SU-DHL-6 (cell line): Measurements from ENCODE around the gene GPC3.

Experiments
- H2AFZ ChIP-seq: fragments of 200-600 bp; sonication (generic); 2 replicates; pipeline ENCODE4 v1.6.1; 2014; ENCODE audit warnings: low read depth, mild to moderate bottlenecking, moderate library complexity, mixed read lengths, antibody characterized with exemption, low read length; ENCODE audit not compliant: severe bottlenecking
- H3F3A ChIP-seq: fragments of 200-600 bp; shearing (Covaris generic); 2 replicates; pipeline ENCODE4 v1.6.0; 2016; ENCODE audit warnings: antibody characterized with exemption, mild to moderate bottlenecking; ENCODE audit not compliant: insufficient read depth
- H3K27ac ChIP-seq: fragments of 200-600 bp; sonication (generic); 2 replicates; pipeline ENCODE4 v1.5.1; 2016; ENCODE audit warnings: low read depth, mild to moderate bottlenecking, low read length, moderate library complexity, mixed read lengths
- H3K27me3 ChIP-seq: fragments of 200-600 bp; sonication (generic), shearing (Covaris generic); 2 replicates; pipeline ENCODE4 v1.6.0; 2014; ENCODE audit warnings: mild to moderate bottlenecking, low read length
- H3K36me3 ChIP-seq: fragments of 200-600 bp; sonication (generic); 2 replicates; pipeline ENCODE4 v1.6.1; 2014; ENCODE audit warnings: mild to moderate bottlenecking, low read length, mixed read lengths
- H3K4me2 ChIP-seq: fragments of 300-600, 200-600 bp; shearing (Covaris generic), sonication (generic); 2 replicates; pipeline ENCODE4 v1.6.0; 2014; ENCODE audit warnings: low read length, low read depth, mild to moderate bottlenecking; ENCODE audit not compliant: poor library complexity, severe bottlenecking
- H3K4me3 ChIP-seq: fragments of 200-600 bp; sonication (generic); 2 replicates; pipeline ENCODE4 v1.5.1; 2014; ENCODE audit warnings: antibody characterized with exemption, low read length, mild to moderate bottlenecking, mixed read lengths; ENCODE audit not compliant: insufficient read depth, poor library complexity, severe bottlenecking
- H3K79me2 ChIP-seq: fragments of 200-600 bp; sonication (generic); 2 replicates; pipeline ENCODE4 v1.6.1; 2014; ENCODE audit warnings: mild to moderate bottlenecking, low read length, moderate library complexity; ENCODE audit not compliant: insufficient read depth
- H3K9ac ChIP-seq: fragments of 200-600 bp; sonication (generic); 2 replicates; pipeline ENCODE4 v1.7.0; 2014; ENCODE audit warnings: mild to moderate bottlenecking, low read length
- H3K9me2 ChIP-seq: fragments of 200-600 bp; sonication (generic); replicated peaks from 2 replicates; pipeline ENCODE4 v1.6.1; 2014; ENCODE audit warnings: low read length; ENCODE audit not compliant: insufficient read depth
- H3K9me3 ChIP-seq: fragments of 200-600 bp; sonication (generic); 2 replicates; pipeline ENCODE4 v1.6.1; 2014; ENCODE audit warnings: low read length, mixed read lengths; ENCODE audit not compliant: insufficient read depth
- H4K20me1 ChIP-seq: fragments of 200-600 bp; sonication (generic); 2 replicates; pipeline ENCODE4 v1.6.1; 2014; ENCODE audit warnings: low read depth, mild to moderate bottlenecking, antibody characterized with exemption, low read length, moderate library complexity, mixed read lengths
- EZH2phosphoT487 ChIP-seq: fragments of 200-600 bp; sonication (generic), shearing (Covaris generic); conservative IDR thresholded peaks from 2 replicates; pipeline ENCODE4 v1.6.1; 2018; ENCODE audit warnings: mild to moderate bottlenecking, antibody characterized with exemption, low read length, moderate library complexity, mixed read lengths
- TF ChIP-seq, protein P1 (sequence below): fragments of 200-600 bp; sonication (generic); IDR thresholded peaks from one replicate; pipeline ENCODE4 v1.5.1; 2017; ENCODE audit warnings: antibody characterized with exemption, mild to moderate bottlenecking, low read length, moderate library complexity; ENCODE audit not compliant: insufficient read depth, poor library complexity, severe bottlenecking

The GPC3 gene

DNA sequence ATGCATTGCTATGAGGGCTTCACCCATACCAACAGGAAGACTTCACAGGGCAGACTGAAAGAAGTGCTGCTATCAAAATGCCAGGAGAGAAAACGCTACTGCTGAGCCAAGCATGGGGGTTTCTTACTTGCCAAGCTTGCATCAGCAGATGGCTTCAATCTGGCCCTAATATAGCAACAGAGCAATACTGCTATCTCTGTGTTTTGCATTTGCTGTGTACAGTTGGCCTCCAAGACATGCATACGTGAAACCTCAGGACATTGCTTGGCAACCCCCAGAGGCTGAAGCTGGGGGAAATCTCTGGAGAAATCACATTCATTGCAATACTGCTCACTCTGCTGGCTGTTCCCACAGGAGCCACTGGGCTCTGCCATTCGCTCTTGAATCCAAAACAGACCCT is 442.9 kb downstream of the GPC3 start:
- Histone ChIP-seq H3K36me3 (no peaks in the 10 kb centered on the region), H3K27me3 (no peaks in the 10 kb centered on the region), H2AFZ (no peak overlapping the region), H3K4me2 (no peak overlapping the region), H3K9me2 (no peaks in the 10 kb centered on the region), H3K9ac (no peak overlapping the region), H3K4me3 (no peak overlapping the region), H3K27ac (no peak overlapping the region), H3K79me2 (no peaks in the 10 kb centered on the region), H3K9me3 (no peaks in the 10 kb centered on the region), H4K20me1 (no peaks in the 10 kb centered on the region), H3F3A (no peaks in the 10 kb centered on the region)
- TF ChIP-seq EZH2phosphoT487, result no peak
- TF ChIP-seq, protein P1, sequence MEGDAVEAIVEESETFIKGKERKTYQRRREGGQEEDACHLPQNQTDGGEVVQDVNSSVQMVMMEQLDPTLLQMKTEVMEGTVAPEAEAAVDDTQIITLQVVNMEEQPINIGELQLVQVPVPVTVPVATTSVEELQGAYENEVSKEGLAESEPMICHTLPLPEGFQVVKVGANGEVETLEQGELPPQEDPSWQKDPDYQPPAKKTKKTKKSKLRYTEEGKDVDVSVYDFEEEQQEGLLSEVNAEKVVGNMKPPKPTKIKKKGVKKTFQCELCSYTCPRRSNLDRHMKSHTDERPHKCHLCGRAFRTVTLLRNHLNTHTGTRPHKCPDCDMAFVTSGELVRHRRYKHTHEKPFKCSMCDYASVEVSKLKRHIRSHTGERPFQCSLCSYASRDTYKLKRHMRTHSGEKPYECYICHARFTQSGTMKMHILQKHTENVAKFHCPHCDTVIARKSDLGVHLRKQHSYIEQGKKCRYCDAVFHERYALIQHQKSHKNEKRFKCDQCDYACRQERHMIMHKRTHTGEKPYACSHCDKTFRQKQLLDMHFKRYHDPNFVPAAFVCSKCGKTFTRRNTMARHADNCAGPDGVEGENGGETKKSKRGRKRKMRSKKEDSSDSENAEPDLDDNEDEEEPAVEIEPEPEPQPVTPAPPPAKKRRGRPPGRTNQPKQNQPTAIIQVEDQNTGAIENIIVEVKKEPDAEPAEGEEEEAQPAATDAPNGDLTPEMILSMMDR, result no peak

DNA sequence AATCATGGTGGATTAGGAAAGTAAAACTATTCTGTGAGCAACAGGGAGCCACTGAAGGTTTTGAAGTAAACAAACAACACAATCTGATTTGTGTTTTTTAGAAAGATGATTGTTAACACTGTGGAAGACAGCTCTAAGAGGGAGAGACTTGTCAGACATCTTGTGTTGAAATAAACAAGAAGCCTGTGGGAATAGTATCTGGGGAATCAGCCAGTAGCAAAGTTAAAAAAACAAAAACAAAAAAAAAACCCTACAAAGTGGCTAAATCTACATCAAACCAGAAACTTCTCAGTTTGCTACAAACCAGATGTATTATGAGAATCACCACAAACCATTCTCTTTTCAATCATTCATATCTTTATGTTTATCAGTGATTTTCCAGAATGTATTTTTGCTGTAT is 444.4 kb downstream of the GPC3 start:
- no peak overlapping the region for H3K4me2 ChIP-seq
- no peaks in the 10 kb centered on the region for H3K9me3 ChIP-seq
- H3K9ac ChIP-seq, result no peak overlapping the region
- H3K9me2 ChIP-seq, result no peaks in the 10 kb centered on the region
- H3K36me3 ChIP-seq, result no peaks in the 10 kb centered on the region
- H3K27me3 ChIP-seq, result no peaks in the 10 kb centered on the region
- H2AFZ ChIP-seq, result no peak overlapping the region
- no peak overlapping the region for H3K27ac ChIP-seq
- H3K4me3 ChIP-seq, result no peak overlapping the region
- TF ChIP-seq, protein P1, result no peak
- no peak for TF ChIP-seq EZH2phosphoT487
- H3K79me2 ChIP-seq, result no peaks in the 10 kb centered on the region
- no peaks in the 10 kb centered on the region for H4K20me1 ChIP-seq
- H3F3A ChIP-seq, result no peaks in the 10 kb centered on the region

GRCh38 chrX:133538148-133538547 is 447.2 kb downstream of the GPC3 start:
- H3K36me3 ChIP-seq, result no peaks in the 10 kb centered on the region
- TF ChIP-seq, protein P1, result no peak
- no peak for TF ChIP-seq EZH2phosphoT487
- no peaks in the 10 kb centered on the region for H3K27me3 ChIP-seq

More at GRCh38 chrX:133538148-133538547, 447.2 kb downstream of the GPC3 start:
- no peaks in the 10 kb centered on the region for H3F3A ChIP-seq
- H3K4me2 ChIP-seq, result no peak overlapping the region
- no peak overlapping the region for H2AFZ ChIP-seq
- H3K9me3 ChIP-seq, result no peaks in the 10 kb centered on the region
- H3K79me2 ChIP-seq, result no peaks in the 10 kb centered on the region
- H3K27ac ChIP-seq, result no peak overlapping the region
- no peak overlapping the region for H3K4me3 ChIP-seq
- H3K9me2 ChIP-seq, result no peaks in the 10 kb centered on the region
- no peaks in the 10 kb centered on the region for H4K20me1 ChIP-seq
- no peak overlapping the region for H3K9ac ChIP-seq
